ENCODE data around the gene MYO9A. TPM values are rescaled to one million over a fixed set of nuclear protein-coding genes. Genes with fewer than 3 reads are reported as not detected.

MYO9A gene
- total RNA-seq, 3 donors from 2014 or later: 64.2 to 128 (median 86.5) TPM

GRCh38 chr15:71817351-71817750 is 300.6 kb downstream of the MYO9A start:
- H3K4me1 ChIP-seq: no peaks in the 10 kb centered on the region
- no peaks in the 10 kb centered on the region for H3K27me3 ChIP-seq
- intact Hi-C loops (cut with DNase I; ENCODE audit: low total_unique reads): no loop called here
- TF ChIP-seq CTCF (IDR thresholded peaks at IDR 0.05) (no peak), POLR2A (IDR thresholded peaks at IDR 0.05) (no peak), POLR2AphosphoS5 (IDR thresholded peaks at IDR 0.05) (no peak)
- no peaks in the 10 kb centered on the region for H3K36me3 ChIP-seq
- no peak overlapping the region for H3K4me3 ChIP-seq
- no peak for DNase-seq (ENCODE audit: low spot score in 2 of 2)
- no peak overlapping the region for H3K27ac ChIP-seq
- peaks cover 5 to 8% of the 10 kb centered on the region in 2 donors for H3K9me3 ChIP-seq

DNA sequence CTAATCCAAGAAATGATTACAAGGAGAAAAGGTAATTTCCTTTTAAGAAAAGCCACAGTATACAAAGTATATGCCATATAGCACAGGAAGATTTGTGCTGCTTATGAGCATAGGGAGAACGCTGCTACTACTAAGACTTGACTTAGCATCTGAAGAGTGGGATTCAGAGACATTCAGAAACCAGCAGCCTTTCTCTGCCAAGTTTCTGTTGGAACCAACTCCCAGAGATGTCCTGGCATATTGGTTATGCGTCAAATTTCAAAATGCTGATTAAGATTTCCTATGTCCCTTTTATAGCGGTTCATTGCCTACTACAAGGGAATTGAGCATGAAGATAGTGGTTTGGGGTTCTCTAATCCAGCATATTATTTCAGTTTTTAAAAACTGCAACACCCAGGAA is 302.6 kb downstream of the MYO9A start:
- no peak overlapping the region for H3K4me3 ChIP-seq
- TF ChIP-seq POLR2A (IDR thresholded peaks at IDR 0.05) (no peak), POLR2AphosphoS5 (IDR thresholded peaks at IDR 0.05) (no peak), CTCF (IDR thresholded peaks at IDR 0.05) (no peak)
- no peaks in the 10 kb centered on the region for H3K9me3 ChIP-seq
- intact Hi-C loops (cut with DNase I; ENCODE audit: low total_unique reads): no loop called here
- no peaks in the 10 kb centered on the region for H3K4me1 ChIP-seq
- H3K27me3 ChIP-seq: no peaks in the 10 kb centered on the region
- H3K27ac ChIP-seq: no peak overlapping the region
- DNase-seq (ENCODE audit: low spot score in 2 of 2): no peak
- no peaks in the 10 kb centered on the region for H3K36me3 ChIP-seq

- Histone ChIP-seq H3K4me3 (no peak overlapping the region), H3K36me3 (no peaks in the 10 kb centered on the region), H3K9me3 (no peaks in the 10 kb centered on the region), H3K27me3 (no peaks in the 10 kb centered on the region), H3K4me1 (no peaks in the 10 kb centered on the region), H3K27ac (no peak overlapping the region)
- DNase-seq (ENCODE audit: low spot score in 2 of 2): no peak
- intact Hi-C loops (cut with DNase I; ENCODE audit: low total_unique reads): no loop called here
- no peak for TF ChIP-seq POLR2AphosphoS5 (IDR thresholded peaks at IDR 0.05)
- TF ChIP-seq POLR2A (IDR thresholded peaks at IDR 0.05): no peak
- TF ChIP-seq CTCF (IDR thresholded peaks at IDR 0.05): no peak
Measured at GRCh38 chr15:71813723-71814470, 304.1 kb downstream of the MYO9A start.

- H3K27ac ChIP-seq: no peak overlapping the region
- H3K9me3 ChIP-seq: no peaks in the 10 kb centered on the region
- H3K27me3 ChIP-seq: no peaks in the 10 kb centered on the region
- no peaks in the 10 kb centered on the region for H3K36me3 ChIP-seq
- no peaks in the 10 kb centered on the region for H3K4me1 ChIP-seq
- DNase-seq (ENCODE audit: low spot score in 2 of 2): no peak
- intact Hi-C loops (cut with DNase I; ENCODE audit: low total_unique reads): no loop called here
- no peak overlapping the region for H3K4me3 ChIP-seq
- TF ChIP-seq POLR2AphosphoS5 (IDR thresholded peaks at IDR 0.05): no peak
- TF ChIP-seq CTCF (IDR thresholded peaks at IDR 0.05): no peak
- TF ChIP-seq POLR2A (IDR thresholded peaks at IDR 0.05): no peak
Measured at GRCh38 chr15:71812966-71813722, 304.8 kb downstream of the MYO9A start.

All from breast epithelium (tissue), 4 donors.